Measurements from ENCODE around the gene FAM83C. TPM values are rescaled to one million over a fixed set of nuclear protein-coding genes. Genes with fewer than 3 reads are reported as not detected.

FAM83C gene
- total RNA-seq, 1 experiment from 2014 or later = not detected

GRCh38 chr20:35277531-35278395 is 14.5 kb downstream of the FAM83C start, which contains the start of gene MMP24OS (continued):
- TF ChIP-seq, protein P1, sequence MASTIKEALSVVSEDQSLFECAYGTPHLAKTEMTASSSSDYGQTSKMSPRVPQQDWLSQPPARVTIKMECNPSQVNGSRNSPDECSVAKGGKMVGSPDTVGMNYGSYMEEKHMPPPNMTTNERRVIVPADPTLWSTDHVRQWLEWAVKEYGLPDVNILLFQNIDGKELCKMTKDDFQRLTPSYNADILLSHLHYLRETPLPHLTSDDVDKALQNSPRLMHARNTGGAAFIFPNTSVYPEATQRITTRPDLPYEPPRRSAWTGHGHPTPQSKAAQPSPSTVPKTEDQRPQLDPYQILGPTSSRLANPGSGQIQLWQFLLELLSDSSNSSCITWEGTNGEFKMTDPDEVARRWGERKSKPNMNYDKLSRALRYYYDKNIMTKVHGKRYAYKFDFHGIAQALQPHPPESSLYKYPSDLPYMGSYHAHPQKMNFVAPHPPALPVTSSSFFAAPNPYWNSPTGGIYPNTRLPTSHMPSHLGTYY (CRISPR knock-in tag; IDR thresholded peaks at IDR 0.05) = no peak

DNA sequence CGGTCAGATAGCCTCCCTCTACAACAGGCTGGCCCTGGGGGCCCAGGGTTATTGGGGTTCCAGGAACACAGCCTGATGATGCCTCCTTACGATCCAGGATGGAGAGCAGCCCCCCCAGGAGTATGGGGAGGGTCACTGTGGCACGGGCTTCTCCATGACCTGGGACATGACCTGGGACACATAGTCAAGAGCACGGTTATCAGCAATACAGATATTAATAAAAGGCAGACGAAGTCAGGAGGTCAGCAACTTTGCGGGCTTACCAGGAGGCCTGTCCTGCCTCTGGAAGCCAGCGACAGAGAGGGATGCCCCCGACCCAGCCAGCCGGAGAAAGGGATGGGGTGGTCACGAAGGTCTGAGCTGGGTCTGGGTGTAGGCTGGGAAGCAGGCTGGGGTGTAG is 15.1 kb downstream of the FAM83C start:
- Mint-ChIP-seq H3K27me3 (ENCODE audit: low read depth) (no peaks in the 10 kb centered on the region), H3K27ac (peak overlapping the region; percentile 97), H3K9me3 (no peaks in the 10 kb centered on the region), H3K4me1 (peaks cover 25% of the 10 kb centered on the region), H3K4me3 (peak overlapping the region; percentile 96), H3K36me3 (peaks cover 32% of the 10 kb centered on the region)
- CTCF ChIA-PET = interaction anchor here (1.1 to 2.4 kb wide), 5 partner anchors 30 to 401 kb away, joined by 4 to 27 read pairs (median 6); partner anchors contain the start of genes ACSS2 and EDEM2
- ATAC-seq (peak; percentile 6), DNase-seq (ENCODE audit: low spot score) (no peak)
- TF ChIP-seq NFYB (CRISPR knock-in tag; conservative IDR thresholded peaks at IDR 0.05; ENCODE audit: low read depth) (no peak), GTF2I (CRISPR knock-in tag; conservative IDR thresholded peaks at IDR 0.05) (no peak), FOXK1 (CRISPR knock-in tag; IDR thresholded peaks at IDR 0.05) (no peak), ZNF396 (CRISPR knock-in tag; IDR thresholded peaks at IDR 0.05; ENCODE audit: borderline replicate concordance) (no peak), NFE2L1 (CRISPR knock-in tag; IDR thresholded peaks at IDR 0.05) (no peak), ZNF532 (CRISPR knock-in tag; IDR thresholded peaks at IDR 0.05; ENCODE audit: borderline replicate concordance) (no peak), IRF2 (CRISPR knock-in tag; IDR thresholded peaks at IDR 0.05; ENCODE audit: borderline replicate concordance, low read depth) (no peak), AFF4 (CRISPR knock-in tag; IDR thresholded peaks at IDR 0.05; ENCODE audit: borderline replicate concordance) (no peak), RORB (CRISPR knock-in tag; IDR thresholded peaks at IDR 0.05) (no peak)
- TF ChIP-seq, protein P2, sequence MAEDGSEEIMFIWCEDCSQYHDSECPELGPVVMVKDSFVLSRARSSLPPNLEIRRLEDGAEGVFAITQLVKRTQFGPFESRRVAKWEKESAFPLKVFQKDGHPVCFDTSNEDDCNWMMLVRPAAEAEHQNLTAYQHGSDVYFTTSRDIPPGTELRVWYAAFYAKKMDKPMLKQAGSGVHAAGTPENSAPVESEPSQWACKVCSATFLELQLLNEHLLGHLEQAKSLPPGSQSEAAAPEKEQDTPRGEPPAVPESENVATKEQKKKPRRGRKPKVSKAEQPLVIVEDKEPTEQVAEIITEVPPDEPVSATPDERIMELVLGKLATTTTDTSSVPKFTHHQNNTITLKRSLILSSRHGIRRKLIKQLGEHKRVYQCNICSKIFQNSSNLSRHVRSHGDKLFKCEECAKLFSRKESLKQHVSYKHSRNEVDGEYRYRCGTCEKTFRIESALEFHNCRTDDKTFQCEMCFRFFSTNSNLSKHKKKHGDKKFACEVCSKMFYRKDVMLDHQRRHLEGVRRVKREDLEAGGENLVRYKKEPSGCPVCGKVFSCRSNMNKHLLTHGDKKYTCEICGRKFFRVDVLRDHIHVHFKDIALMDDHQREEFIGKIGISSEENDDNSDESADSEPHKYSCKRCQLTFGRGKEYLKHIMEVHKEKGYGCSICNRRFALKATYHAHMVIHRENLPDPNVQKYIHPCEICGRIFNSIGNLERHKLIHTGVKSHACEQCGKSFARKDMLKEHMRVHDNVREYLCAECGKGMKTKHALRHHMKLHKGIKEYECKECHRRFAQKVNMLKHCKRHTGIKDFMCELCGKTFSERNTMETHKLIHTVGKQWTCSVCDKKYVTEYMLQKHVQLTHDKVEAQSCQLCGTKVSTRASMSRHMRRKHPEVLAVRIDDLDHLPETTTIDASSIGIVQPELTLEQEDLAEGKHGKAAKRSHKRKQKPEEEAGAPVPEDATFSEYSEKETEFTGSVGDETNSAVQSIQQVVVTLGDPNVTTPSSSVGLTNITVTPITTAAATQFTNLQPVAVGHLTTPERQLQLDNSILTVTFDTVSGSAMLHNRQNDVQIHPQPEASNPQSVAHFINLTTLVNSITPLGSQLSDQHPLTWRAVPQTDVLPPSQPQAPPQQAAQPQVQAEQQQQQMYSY (CRISPR knock-in tag; IDR thresholded peaks at IDR 0.05) = no peak
- TF ChIP-seq, protein P3, sequence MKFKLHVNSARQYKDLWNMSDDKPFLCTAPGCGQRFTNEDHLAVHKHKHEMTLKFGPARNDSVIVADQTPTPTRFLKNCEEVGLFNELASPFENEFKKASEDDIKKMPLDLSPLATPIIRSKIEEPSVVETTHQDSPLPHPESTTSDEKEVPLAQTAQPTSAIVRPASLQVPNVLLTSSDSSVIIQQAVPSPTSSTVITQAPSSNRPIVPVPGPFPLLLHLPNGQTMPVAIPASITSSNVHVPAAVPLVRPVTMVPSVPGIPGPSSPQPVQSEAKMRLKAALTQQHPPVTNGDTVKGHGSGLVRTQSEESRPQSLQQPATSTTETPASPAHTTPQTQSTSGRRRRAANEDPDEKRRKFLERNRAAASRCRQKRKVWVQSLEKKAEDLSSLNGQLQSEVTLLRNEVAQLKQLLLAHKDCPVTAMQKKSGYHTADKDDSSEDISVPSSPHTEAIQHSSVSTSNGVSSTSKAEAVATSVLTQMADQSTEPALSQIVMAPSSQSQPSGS (CRISPR knock-in tag; IDR thresholded peaks at IDR 0.05; ENCODE audit: borderline replicate concordance, low read depth) = no peak
- POLR2A ChIA-PET = interaction anchor here (1.2 to 2.0 kb wide), 2 partner anchors 13 to 130 kb away, joined by 4 to 11 read pairs; partner anchors contain the start of gene EDEM2
